Measurements from ENCODE around the gene TDRD6.
A peak's percentile ranks its signal among the peaks of the same experiment; 100 is the strongest.
"Not testable (repeated sequence)": the region's sequence is repeated elsewhere in the genome, so short reads cannot be mapped to it uniquely, and the experiment has no call there.

TDRD6 gene

DNA sequence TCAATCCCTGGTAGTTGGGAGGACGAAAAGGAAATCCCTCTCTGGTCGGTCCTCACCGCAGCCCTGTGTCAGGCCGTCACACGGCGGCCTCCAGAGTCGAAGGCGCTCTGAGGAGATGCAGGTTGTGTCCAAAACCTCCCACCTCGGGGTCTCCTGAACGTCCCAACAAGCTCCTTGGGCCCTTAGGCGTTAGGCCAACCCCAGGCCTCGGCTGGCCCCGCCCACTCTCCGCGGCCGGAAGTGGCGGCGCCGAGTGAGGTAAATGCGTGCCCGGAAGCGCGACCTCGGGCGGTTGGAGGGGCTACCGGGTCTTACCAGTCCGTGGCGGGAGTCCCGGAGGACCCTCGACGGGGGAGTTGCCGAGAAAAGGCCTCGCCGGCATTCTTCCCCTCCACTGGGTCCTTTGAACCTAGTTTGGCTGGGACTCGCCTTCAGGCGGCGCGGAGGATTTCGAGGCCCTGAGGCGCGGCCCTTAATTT is at the start of gene TDRD6:
Gene TDRD6, plus strand, starts transcription at position 267 of the 479 bp plus-strand sequence. CDS start 244 bp downstream, outside the sequence.
- DNase-seq: no peak

- DNase-seq: no peak
Measured at GRCh38 chr6:46637933-46638332, 49.8 kb upstream of the TDRD6 start.

GRCh38 chr6:46638650-46639049 is 49.0 kb upstream of the TDRD6 start:
- DNase-seq: no peak

DNA sequence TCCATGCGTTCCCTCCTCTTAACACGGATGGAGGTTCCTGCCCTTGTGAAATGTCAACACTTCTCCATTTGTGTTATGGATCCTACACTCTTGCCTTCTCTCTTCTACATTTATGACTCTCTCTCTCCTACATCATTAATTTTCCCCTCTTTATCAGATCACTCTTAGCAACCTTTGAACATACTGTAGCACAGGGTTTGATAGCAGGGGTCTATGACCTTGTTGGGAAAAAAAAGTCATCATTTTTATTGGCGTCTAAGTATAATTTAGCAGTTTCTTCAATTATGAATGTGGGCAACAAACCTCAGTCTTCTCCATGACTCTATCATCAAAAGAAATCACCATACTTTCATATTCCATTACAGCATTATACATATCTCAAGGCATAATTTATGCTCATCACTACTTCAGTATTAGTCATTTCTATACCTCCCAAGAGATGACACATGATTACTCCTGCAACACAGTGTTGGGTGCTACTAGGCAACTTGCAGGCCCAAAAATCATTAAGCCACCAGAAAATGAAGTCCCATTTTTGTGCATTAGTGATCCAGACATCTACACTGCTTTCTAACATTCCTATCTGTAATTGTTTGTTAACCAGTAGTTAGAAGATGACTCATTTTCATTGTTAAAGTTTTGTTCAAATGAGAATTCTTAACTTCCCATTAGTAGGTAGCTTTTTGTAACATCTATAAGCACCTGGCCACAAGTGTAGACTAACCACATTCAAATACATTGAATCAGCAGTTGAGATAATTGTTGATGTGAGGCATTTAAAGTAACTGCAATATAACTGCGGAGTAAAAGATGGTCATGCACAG is 44.5 kb upstream of the TDRD6 start:
- DNase-seq: no peak

DNA sequence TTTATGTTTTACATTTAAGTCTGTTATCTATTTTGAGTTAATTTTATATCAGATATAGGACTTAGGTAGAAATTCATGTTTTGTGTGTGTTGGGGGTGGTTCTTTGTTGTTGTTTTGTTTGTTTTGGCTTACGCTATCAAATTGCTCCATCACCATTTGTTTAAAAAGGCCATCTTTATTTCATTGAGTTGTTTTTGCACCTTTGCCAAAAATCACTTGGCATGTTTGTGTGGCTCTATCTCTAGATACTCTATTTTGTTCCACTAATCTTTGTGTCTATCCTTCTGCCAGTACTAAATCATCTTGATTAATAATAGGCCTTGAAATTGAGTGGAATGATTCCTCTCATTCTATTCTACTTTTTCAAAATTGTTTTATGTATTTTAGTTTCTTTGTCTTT is 42.4 kb upstream of the TDRD6 start:
- no peak for DNase-seq

DNA sequence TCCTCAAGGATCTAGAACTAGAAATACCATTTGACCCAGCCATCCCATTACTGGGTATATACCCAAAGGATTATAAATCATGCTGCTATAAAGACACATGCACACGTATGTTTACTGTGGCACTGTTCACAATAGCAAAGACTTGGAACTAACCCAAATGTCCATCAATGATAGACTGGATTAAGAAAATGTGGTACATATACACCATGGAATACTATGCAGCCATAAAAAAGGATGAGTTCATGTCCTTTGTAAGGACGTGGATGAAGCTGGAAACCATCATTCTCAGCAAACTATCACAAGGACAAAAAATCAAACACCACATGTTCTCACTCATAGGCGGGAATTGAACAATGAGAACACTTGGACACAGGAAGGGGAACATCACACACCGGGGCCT is 39.6 kb upstream of the TDRD6 start:
- DNase-seq: not testable (repeated sequence)

GRCh38 chr6:46648869-46649492 is 38.7 kb upstream of the TDRD6 start:
- peak; percentile 13 to 55 for DNase-seq

DNA sequence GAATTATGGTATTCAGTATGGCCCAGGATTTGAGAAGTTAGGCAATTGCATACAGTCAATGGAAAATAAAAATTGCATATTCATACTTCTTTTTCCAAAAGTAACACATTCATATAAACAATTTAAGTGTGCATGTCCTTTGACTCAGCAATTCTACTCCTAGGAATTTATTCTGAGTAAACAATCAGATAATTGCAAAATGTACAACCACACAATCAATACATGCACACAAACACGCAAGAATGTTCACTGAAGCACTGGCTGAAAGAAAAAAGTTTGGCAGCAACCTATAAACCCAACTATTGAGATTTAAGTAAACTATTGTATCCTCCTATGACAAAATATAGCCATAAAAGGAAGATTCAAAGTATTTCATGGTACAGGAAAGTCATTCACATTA is 36.7 kb upstream of the TDRD6 start:
- no peak for DNase-seq

- DNase-seq: no peak
Measured at GRCh38 chr6:46651816-46652215, 35.9 kb upstream of the TDRD6 start.

GRCh38 chr6:46652232-46652602 is 35.5 kb upstream of the TDRD6 start:
- no peak for DNase-seq

DNA sequence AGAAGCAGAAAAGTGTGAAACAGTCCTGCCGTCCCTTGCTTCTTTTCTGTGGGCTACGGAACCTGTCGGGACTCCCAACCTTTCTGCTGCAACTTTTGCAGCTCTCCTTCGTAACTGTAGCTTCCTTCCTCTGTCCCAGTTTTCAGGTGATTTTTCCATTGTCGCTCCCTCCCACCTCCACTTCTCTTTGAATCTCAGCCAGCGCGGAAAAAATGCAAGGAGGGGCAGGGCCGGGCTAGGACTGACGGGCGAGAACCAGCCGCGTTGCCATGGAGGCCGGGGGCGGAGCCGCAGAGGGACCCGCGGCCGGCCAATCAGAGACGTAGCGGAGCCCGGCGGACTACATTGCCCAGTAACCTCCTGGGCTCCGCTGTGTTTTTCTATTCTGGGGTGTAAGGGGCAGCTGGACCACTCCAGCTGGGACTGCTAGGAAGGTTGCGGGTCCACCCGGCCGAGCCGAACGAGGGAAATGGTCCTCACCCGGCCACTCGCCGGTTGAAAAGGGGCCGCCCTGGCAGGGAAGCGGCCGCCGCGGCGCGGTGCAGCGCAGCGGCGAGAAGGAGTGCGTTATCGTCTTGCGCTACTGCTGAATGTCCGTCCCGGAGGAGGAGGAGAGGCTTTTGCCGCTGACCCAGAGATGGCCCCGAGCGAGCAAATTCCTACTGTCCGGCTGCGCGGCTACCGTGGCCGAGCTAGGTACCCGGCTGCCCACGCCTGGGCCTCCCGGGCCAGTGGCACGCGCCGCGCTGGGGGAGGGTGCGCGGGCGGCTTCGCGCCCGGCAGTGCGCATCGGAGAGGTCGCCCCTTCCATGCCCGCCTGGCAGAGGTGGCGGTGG is 34.9 kb upstream of the TDRD6 start, which contains the start of the genes CYP39A1 and SLC25A27:
Gene CYP39A1, minus strand, starts transcription at position 216 of the 836 bp plus-strand sequence. CDS start 236 bp downstream, outside the sequence.
Gene SLC25A27, plus strand, starts transcription at position 373 of the 836 bp plus-strand sequence. Its CDS starts 218 bp downstream, at position 591.
- peak; percentile 74 to 81 for DNase-seq

- no peak for DNase-seq
Measured at GRCh38 chr6:46653439-46654195, 34.1 kb upstream of the TDRD6 start.

DNA sequence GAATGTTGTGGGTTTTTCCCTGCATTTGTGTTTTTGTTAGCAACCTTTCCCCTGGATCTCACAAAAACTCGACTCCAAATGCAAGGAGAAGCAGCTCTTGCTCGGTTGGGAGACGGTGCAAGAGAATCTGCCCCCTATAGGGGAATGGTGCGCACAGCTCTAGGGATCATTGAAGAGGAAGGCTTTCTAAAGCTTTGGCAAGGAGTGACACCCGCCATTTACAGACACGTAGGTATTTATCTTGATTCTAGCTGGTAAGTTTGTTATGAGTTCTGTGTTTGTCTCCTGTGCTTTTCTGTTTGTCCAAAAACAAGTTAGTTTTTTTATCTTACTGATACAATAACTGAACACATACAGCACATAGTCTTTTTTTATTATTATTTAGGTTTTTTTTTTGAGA is 31.9 kb upstream of the TDRD6 start:
- no peak for DNase-seq

DNA sequence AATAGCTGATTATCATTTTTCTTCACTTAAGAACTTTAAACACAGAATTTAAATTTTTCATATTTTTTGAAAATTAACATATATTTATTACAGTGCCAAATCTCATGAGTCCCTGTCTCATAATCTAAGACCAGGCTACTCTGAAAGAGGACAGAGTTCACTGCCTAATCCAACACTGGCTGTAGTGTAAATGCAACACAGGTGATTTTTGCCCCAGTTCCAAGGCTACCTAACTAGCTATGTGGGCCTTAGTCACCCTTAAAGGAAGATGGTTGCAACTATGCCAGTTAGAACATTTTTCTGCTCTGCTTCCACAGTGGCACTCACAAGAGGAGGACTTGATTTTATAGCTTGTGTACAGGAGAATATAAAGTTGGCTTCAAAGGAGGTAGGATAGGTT is 30.0 kb upstream of the TDRD6 start:
- DNase-seq: no peak

DNA sequence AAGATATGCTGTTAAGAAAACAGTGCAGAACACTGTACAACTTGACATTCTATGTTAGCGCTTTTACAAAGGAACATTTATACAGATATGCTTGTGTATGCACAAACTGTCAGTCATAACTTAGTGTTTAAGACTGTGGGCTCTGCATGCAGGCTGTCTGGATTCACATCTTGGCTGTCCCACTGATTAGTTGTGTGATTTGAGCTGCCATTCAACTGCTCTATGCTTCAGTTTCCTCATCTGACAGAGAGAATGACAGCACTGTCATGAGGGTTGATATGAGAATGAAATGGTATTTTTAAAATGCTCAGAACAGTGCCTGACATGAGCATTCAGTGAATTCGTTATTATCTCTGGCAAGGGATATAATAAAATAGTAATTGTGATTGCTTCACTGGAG is 26.2 kb upstream of the TDRD6 start:
- DNase-seq: no peak

DNA sequence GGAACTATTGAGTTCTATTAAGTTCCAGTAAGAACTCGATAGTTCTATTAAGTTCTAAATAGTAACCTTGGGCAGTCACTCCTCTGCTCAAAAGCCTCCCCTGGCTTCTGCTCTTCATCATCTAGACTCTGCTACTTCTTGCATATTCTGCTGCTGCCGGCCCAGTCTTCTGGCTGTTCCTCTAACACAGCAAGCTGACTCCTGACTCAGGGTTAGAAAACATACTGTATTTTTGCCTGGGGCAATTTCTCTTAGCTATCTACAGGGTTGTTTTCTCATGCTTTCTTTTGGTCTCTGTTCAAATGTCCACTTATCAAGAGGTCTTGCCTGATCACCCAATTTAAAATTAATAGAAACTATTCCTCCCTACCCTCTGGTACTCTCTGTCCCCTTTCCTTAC is 20.3 kb upstream of the TDRD6 start:
- DNase-seq: no peak

DNA sequence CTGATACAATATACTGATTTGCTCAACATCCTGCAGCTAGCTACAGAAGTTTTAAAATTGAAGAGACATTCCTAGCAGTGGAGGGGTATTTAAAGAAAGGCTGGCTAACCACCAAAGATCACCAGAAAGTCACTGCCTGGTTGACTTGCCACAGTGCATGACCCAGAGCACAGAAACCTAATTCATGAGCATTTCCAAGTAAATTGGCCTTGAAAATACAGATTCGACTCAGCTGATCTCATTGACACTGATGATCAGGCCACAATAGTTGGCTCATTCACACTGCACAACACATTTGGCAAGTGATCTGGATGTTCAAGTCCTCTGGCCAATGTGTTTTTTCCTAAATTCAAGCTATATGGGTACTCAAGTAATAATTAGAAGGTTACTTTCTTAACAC is 13.3 kb upstream of the TDRD6 start:
- no peak for DNase-seq

GRCh38 chr6:46676604-46677313 is 10.9 kb upstream of the TDRD6 start:
- no peak for DNase-seq

- no peak for DNase-seq
Measured at GRCh38 chr6:46677314-46677654, 10.4 kb upstream of the TDRD6 start.

DNA sequence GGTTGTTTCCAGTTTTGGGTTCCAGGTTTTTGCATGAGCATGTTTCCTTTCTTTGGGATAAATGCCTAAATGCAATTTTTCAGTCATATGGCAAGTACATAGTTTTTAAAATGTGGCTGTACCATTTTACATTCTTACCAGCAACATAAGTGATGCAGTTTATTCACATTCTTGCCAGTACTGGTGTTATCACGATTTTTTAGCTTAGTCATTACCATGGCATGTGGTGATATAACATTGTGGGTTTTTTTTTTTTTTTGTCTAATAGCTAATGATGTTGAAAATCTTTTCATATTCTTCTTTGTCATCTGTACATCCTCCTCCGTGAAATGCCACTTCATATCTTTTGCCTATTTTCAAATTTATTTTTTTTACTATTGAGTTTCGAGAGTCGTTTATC is 2.9 kb upstream of the TDRD6 start:
- no peak for DNase-seq

GRCh38 chr6:46688117-46688965 is 656 bp downstream of the TDRD6 start:
- no peak for DNase-seq

Measured in NCI-H1930 (cell line).